K562 (cell line): ENCODE results near the gene PEF1. TPM values are rescaled to one million over a fixed set of nuclear protein-coding genes. Genes with fewer than 3 reads are reported as not detected.

Experiments used
- ATAC-seq: fragments of 200-7000 bp; cut with Tn5 transposase; 3 replicates; pipeline ENCODE4 v1.9.1; 2020; ENCODE audit warnings: moderate library complexity
- BruUV-seq: library from RNA; stranded (reverse); fragments of 400-500 nt; replicated peaks from 2 replicates; lab custom pipeline; 2021; lab: Mats Ljungman, UMichigan
- CTCF ChIA-PET: fragments of 300-600 bp; formaldehyde crosslinking; extraction: SDS; loops from one replicate; lab custom pipeline; 2021; ENCODE audit warnings: low intra/inter-chr PET ratio; lab: Yijun Ruan, JAX
- POLR2A ChIA-PET: fragments of 300-600, 350-650 bp; sonication (Branson Sonifier 250); formaldehyde crosslinking; extraction: SDS; loops from one replicate; lab custom pipeline; 2021; ENCODE audit warnings: antibody characterized with exemption, inconsistent platforms; lab: Yijun Ruan, JAX
- DNase-seq, 4 experiments: peaks; one replicate each; pipeline versions ENCODE4 v3.0.0 to v3.0.0-alpha.2; 2011 to 2018; ENCODE audit warnings: low spot score in 3 of 4, mixed read lengths in 3 of 4; ENCODE audit errors: extremely low read depth in 1 of 4
- FAIRE-seq: peaks from 2 replicates; lab custom pipeline; 2011; peaks lifted over from hg19 to GRCh38; lab: Jason Lieb, UNC
- H2AFZ ChIP-seq: 2 replicates; pipeline ENCODE4 v1.6.0; 2011; ENCODE audit warnings: low read depth, low read length, control low read depth, inconsistent platforms
- H3K27ac ChIP-seq: fragments of 200-600 bp; 3 replicates; pipeline ENCODE4 v1.8.0; 2011; ENCODE audit warnings: low read depth, mild to moderate bottlenecking, control low read depth, inconsistent platforms, low read length, moderate library complexity, mixed read lengths; ENCODE audit errors: extremely low read depth
- H3K27me3 ChIP-seq, 2 experiments: fragments of 300-600 bp in 1 of 2; 2 replicates in 1 of 2; 3 replicates in 1 of 2; pipeline versions ENCODE4 v1.6.0 to v1.8.0; 2011; ENCODE audit warnings: inconsistent platforms in 2 of 2, low read length in 2 of 2, mild to moderate bottlenecking in 1 of 2, mixed read lengths in 1 of 2, moderate library complexity in 1 of 2; ENCODE audit not compliant: control insufficient read depth in 2 of 2, insufficient read depth in 2 of 2
- H3K36me3 ChIP-seq: fragments of 300-600 bp; 3 replicates; pipeline ENCODE4 v1.8.0; 2011; ENCODE audit warnings: mild to moderate bottlenecking, low read length, inconsistent platforms; ENCODE audit not compliant: control insufficient read depth, insufficient read depth
- H3K4me1 ChIP-seq, 2 experiments: fragments of 200-600 bp in 1 of 2; replicated peaks in 1 of 2; 2 replicates in 1 of 2; 3 replicates in 1 of 2; pipeline versions ENCODE4 v1.5.1 to v1.8.0; 2011; ENCODE audit warnings: inconsistent platforms in 2 of 2, low read length in 2 of 2, mild to moderate bottlenecking in 1 of 2, mixed read lengths in 1 of 2, moderate library complexity in 1 of 2; ENCODE audit not compliant: control insufficient read depth in 2 of 2, insufficient read depth in 2 of 2
- H3K4me2 ChIP-seq: 2 replicates; pipeline ENCODE4 v1.6.1; 2011; ENCODE audit warnings: low read length, control low read depth, inconsistent platforms, mixed read lengths; ENCODE audit not compliant: insufficient read depth
- H3K4me3 ChIP-seq: fragments of 200-600 bp; sonication (generic), shearing (Covaris generic); 2 replicates; pipeline ENCODE4 v1.5.1; 2016; ENCODE audit warnings: control low read depth, inconsistent platforms
- H3K79me2 ChIP-seq: fragments of 200-600 bp; 3 replicates; pipeline ENCODE4 v1.8.0; 2011; ENCODE audit warnings: low read length, inconsistent platforms; ENCODE audit not compliant: control insufficient read depth, insufficient read depth
- H3K9ac ChIP-seq, 2 experiments: 2 replicates each; pipeline versions ENCODE4 v1.6.0 to v1.6.1; 2011; ENCODE audit warnings: low read depth in 2 of 2, low read length in 2 of 2, control low read depth in 1 of 2, inconsistent platforms in 1 of 2, mild to moderate bottlenecking in 1 of 2, mixed read lengths in 1 of 2; ENCODE audit not compliant: insufficient read depth in 1 of 2
- H3K9me1 ChIP-seq: one replicate; pipeline ENCODE4 v1.6.0; 2011; ENCODE audit warnings: inconsistent platforms, mild to moderate bottlenecking, low read length, moderate library complexity; ENCODE audit not compliant: control insufficient read depth, insufficient read depth
- H3K9me3 ChIP-seq: replicated peaks from 2 replicates; pipeline ENCODE4 v1.5.1; 2011; ENCODE audit warnings: low read depth, low read length, inconsistent platforms; ENCODE audit not compliant: control insufficient read depth, insufficient read depth
- H4K20me1 ChIP-seq: replicated peaks from 2 replicates; pipeline ENCODE4 v1.6.1; 2011; ENCODE audit warnings: low read length, inconsistent platforms, mixed read lengths; ENCODE audit not compliant: control insufficient read depth, insufficient read depth
- CCNT2 ChIP-seq: IDR thresholded peaks from 2 replicates; pipeline ENCODE4 v1.6.1; 2011; ENCODE audit warnings: borderline replicate concordance, low read depth, mild to moderate bottlenecking, moderate library complexity, mixed read lengths, low read length; ENCODE audit not compliant: insufficient read length; ENCODE audit errors: extremely low read depth
- CTCF ChIP-seq, 3 experiments: IDR thresholded peaks in 2 of 3; conservative IDR thresholded peaks in 1 of 3; 2 replicates each; pipeline ENCODE4 v1.5.1; 2011 to 2012; ENCODE audit warnings: low read length in 3 of 3, mild to moderate bottlenecking in 3 of 3, control low read depth in 2 of 3, improper control_type of control experiment in 1 of 3, inconsistent platforms in 1 of 3, low read depth in 1 of 3, mixed read lengths in 1 of 3, moderate library complexity in 1 of 3; ENCODE audit not compliant: insufficient read depth in 2 of 3
- EGR1 ChIP-seq: fragments of 450-650 bp; conservative IDR thresholded peaks from 2 replicates; pipeline ENCODE4 v1.6.1; 2017; ENCODE audit warnings: mild to moderate bottlenecking
- FOXJ2 ChIP-seq: fragments of 200-800 bp; sonication (Bioruptor generic); IDR thresholded peaks from 2 replicates; pipeline ENCODE4 v1.6.1; 2016; ENCODE audit warnings: missing genetic modification characterization, missing compliant biosample characterization
- FOXP1 ChIP-seq: sonication (generic); formaldehyde crosslinking; IDR thresholded peaks from 2 replicates; pipeline ENCODE4 v1.8.0; 2022; ENCODE audit warnings: mild to moderate bottlenecking, missing genetic modification reagents
- KLF1 ChIP-seq: fragments of 450-650 bp; IDR thresholded peaks from 2 replicates; pipeline ENCODE4 v1.6.1; 2016; ENCODE audit warnings: missing genetic modification characterization, missing compliant biosample characterization
- KLF10 ChIP-seq: fragments of 250-450 bp; sonication (Bioruptor Pico); IDR thresholded peaks from 2 replicates; pipeline ENCODE4 v1.6.1; 2021; ENCODE audit warnings: matching md5 sums
- RAD21 ChIP-seq, 2 experiments: fragments of 250-450 bp in 1 of 2; fragments of 450-650 bp in 1 of 2; sonication (Bioruptor Pico) in 1 of 2; formaldehyde crosslinking in 1 of 2; IDR thresholded peaks in 1 of 2; conservative IDR thresholded peaks in 1 of 2; 2 replicates each; pipeline versions ENCODE4 v1.4.0 to v1.8.0; 2020 to 2022; ENCODE audit warnings: mild to moderate bottlenecking in 2 of 2, moderate library complexity in 1 of 2
- SMC3 ChIP-seq: conservative IDR thresholded peaks from 2 replicates; pipeline ENCODE4 v1.6.1; 2011; ENCODE audit warnings: low read depth, low read length, improper control_type of control experiment; ENCODE audit not compliant: insufficient read depth
- WHSC1 ChIP-seq: IDR thresholded peaks from one replicate; pipeline ENCODE4 v1.6.1; 2012; ENCODE audit warnings: low read length, control low read depth, inconsistent platforms
- ZNF121 ChIP-seq: sonication (generic); formaldehyde crosslinking; conservative IDR thresholded peaks from 2 replicates; pipeline ENCODE4 v1.8.0; 2022; ENCODE audit warnings: missing genetic modification reagents
- WGBS: fragments of 100-300 bp; shearing (Covaris generic); methylation state at CpG from one replicate; pipeline ENCODE4 v1.1.6; 2016; ENCODE audit warnings: low coverage, mixed read lengths; ENCODE audit not compliant: insufficient coverage; ENCODE audit errors: missing lambda C conversion rate; 5-methylcytosine and 5-hydroxymethylcytosine counted together
- in situ Hi-C: fragments of 300-500 bp; cut with MboI; formaldehyde crosslinking; loops from 4 replicates; pipeline ENCODE4 v1.15.0; 2018; ENCODE audit warnings: inconsistent platforms, mixed read lengths
- intact Hi-C: fragments of 100-400 bp; cut with micrococcal nuclease; formaldehyde crosslinking; loops from 2 replicates; pipeline ENCODE4 v1.14.2; 2022
- polyA plus RNA-seq, 8 experiments: library from polyadenylated mRNA; depleted of rRNA in 4 of 8; stranded (reverse) in 5 of 8; unstranded in 3 of 8; fragments of >200 nt; fragmentation: Nextera tagmentation in 2 of 8; fragmentation: Illumina TruSeq in 1 of 8; extraction: Ambion mirVana in 2 of 8; extraction: Trizol in 1 of 8; gene quantifications; 2 replicates each; pipeline versions ENCODE4 v1.2.1 to v1.2.3, GENCODE V29; 2011 to 2014; ENCODE audit warnings: inconsistent platforms in 1 of 8, missing spikeins in 1 of 8
- total RNA-seq, 7 experiments: library from RNA; depleted of rRNA in 6 of 7; stranded (reverse); fragments of >200 nt in 6 of 7; fragmentation: Illumina TruSeq in 2 of 7; extraction: Trizol in 2 of 7; gene quantifications; 2 replicates each; pipeline versions ENCODE4 v1.2.1 to v1.2.3, GENCODE V29; 2011 to 2021; ENCODE audit warnings: low replicate concordance in 1 of 7
- TF ChIP-seq, protein P1 (sequence below): fragments of 450-650 bp; conservative IDR thresholded peaks from 2 replicates; pipeline ENCODE4 v1.6.1; 2016; ENCODE audit warnings: missing genetic modification characterization, low read depth, mild to moderate bottlenecking, control low read depth, missing compliant biosample characterization
- TF ChIP-seq, protein P2 (sequence below): fragments of 450-650 bp; IDR thresholded peaks from 2 replicates; pipeline ENCODE4 v1.6.1; 2016

PEF1 gene
- total and polyA plus RNA-seq, 9 of the 15 experiments (the other 6 are each of a cell fraction or from before 2014, with no cell fraction given) = 26.3 to 95.5 (median 61.9) TPM

GRCh38 chr1:31683997-31684396 lies 39.3 kb upstream of the PEF1 start:
- 1% methylated on average over 11 of the region's 11 CpGs for WGBS
- ChIA-PET POLR2A (interaction anchor here (0.6 kb wide), 1 partner anchor 8 kb away, joined by 3 read pairs; no protein-coding TSS in a partner anchor), CTCF (no interaction called here)
- no peaks in the 10 kb centered on the region for H3K36me3 ChIP-seq
- no peaks in the 10 kb centered on the region for H3K9me1 ChIP-seq
- no peak overlapping the region for H3K27ac ChIP-seq
- TF ChIP-seq KLF10 (CRISPR knock-in tag) (no peak), EGR1 (0 out of 2 replicates have a peak, but pooled peaks have one; percentile 16), WHSC1 (no peak), FOXP1 (CRISPR knock-in tag) (no peak), CTCF (IDR thresholded peaks at IDR 0.05 in 2 of 3, conservative IDR thresholded peaks at IDR 0.05 in 1 of 3; ENCODE audit: insufficient read depth in 2 of 3, low read depth in 1 of 3, low read length in 3 of 3) (peak; percentile 60 to 71 (median 66)), SMC3 (peak; percentile 32; the same call in 1 of the 2 replicates), CCNT2 (no peak), KLF1 (tag) (no peak), RAD21 (CRISPR knock-in tag; conservative IDR thresholded peaks at IDR 0.05 in 1 of 2, IDR thresholded peaks at IDR 0.05 in 1 of 2) (peak in 1 of 2 experiments; percentile 51; a peak in 2 of 4 replicates), ZNF121 (CRISPR knock-in tag) (peak; percentile 57), FOXJ2 (no peak)
- TF ChIP-seq, protein P1, sequence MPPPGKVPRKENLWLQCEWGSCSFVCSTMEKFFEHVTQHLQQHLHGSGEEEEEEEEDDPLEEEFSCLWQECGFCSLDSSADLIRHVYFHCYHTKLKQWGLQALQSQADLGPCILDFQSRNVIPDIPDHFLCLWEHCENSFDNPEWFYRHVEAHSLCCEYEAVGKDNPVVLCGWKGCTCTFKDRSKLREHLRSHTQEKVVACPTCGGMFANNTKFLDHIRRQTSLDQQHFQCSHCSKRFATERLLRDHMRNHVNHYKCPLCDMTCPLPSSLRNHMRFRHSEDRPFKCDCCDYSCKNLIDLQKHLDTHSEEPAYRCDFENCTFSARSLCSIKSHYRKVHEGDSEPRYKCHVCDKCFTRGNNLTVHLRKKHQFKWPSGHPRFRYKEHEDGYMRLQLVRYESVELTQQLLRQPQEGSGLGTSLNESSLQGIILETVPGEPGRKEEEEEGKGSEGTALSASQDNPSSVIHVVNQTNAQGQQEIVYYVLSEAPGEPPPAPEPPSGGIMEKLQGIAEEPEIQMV (tag) = peak; percentile 74; the same call in 1 of the 2 replicates
- TF ChIP-seq, protein P2, sequence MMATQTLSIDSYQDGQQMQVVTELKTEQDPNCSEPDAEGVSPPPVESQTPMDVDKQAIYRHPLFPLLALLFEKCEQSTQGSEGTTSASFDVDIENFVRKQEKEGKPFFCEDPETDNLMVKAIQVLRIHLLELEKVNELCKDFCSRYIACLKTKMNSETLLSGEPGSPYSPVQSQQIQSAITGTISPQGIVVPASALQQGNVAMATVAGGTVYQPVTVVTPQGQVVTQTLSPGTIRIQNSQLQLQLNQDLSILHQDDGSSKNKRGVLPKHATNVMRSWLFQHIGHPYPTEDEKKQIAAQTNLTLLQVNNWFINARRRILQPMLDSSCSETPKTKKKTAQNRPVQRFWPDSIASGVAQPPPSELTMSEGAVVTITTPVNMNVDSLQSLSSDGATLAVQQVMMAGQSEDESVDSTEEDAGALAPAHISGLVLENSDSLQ = peak; percentile 32
- no peak overlapping the region for H2AFZ ChIP-seq
- no peaks in the 10 kb centered on the region for H3K79me2 ChIP-seq
- H3K27me3 ChIP-seq = peaks cover 67 to 91% of the 10 kb centered on the region in 2 experiments
- peaks cover 25% of the 10 kb centered on the region for H4K20me1 ChIP-seq
- H3K4me3 ChIP-seq = no peak overlapping the region
- H3K9me3 ChIP-seq = no peaks in the 10 kb centered on the region
- DNase-seq (peak; percentile 36 to 67 (median 60)), FAIRE-seq (no peak), ATAC-seq (peak; percentile 90)
- no TSS peak for BruUV-seq
- peaks cover 0 to 9% of the 10 kb centered on the region in 2 experiments; a peak in 1 of 5 replicates for H3K4me1 ChIP-seq
- in situ Hi-C loops = no loop called here
- H3K4me2 ChIP-seq = no peak overlapping the region
- intact Hi-C loops = no loop called here
- 0 out of 4 replicates have a peak overlapping the region, but pooled peaks of 1 of the 2 experiments have one; percentile 32 for H3K9ac ChIP-seq
